Stimulated activated CD4-positive, alpha-beta T cell treated with anti-CD3 and anti-CD28 coated beads, Interleukin-1b, Interleukin-23, amount 100 ng/mL, for 48 hours (primary cell): ENCODE data around the gene SLC9A5.

Experiments used
- DNase-seq: peaks from one replicate; pipeline ENCODE4 v3.0.0-alpha.2; 2020

The SLC9A5 gene

DNA sequence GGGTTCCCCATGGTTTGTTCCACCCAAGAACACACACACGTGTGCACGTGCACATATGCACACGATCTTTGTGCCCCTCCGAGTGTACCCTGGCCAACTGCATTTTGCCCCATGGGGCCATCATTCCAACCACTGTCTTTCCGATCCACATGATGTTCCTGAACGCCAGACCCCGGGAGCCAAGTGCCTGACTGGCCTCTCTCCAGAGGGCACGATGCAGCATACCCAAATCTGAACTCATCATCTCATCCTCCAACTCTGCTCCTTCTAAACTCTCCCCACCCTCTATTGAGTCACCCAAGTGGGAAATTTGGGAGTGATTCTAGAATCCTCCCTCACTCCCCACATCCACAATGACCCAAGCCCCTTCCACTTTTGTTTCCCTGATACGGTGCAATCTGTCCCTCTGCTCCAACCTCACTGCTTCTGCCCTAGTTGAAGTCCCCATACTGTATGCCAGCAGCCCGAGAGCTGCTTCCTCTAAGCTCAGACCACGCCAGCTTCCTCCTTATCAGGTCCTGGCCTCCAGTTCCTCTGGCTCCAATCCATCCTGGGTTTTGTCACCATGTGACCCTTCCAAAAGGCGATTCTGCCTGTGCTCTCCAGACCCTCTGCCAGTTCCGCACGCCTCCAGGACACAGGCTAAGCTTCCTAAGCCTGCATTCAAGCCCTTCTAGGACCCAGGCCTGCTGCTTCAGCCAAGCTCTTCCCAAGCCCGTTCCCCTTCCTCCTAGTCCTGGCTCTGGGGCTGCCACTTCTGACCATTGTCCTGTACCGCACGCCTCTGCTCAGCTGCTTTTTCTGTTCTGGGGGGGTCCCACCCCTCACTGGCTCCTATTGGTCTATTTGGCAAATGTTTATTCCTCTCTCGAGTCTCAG, 31.9 kb upstream of the SLC9A5 start:
- DNase-seq = no peak

DNA sequence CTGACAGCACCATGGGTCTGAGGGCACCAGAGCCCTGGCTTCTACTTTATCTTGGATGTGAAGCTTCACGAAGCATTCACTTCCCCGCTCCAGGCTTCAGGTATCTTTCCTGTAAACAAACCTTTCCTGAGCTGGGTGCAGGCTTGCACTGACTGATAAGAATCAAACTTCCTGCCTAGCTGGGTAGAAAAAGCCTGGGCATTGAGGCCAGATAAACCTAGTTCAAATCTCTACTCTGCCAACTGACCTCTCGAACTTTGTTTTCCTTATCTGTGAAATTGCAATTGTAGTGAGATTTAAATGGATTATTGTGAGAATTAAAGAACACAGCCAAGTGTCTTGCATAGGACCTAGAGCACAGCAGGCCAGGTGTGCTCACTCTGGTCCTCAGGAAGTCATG, 24.8 kb upstream of the SLC9A5 start:
- no peak for DNase-seq

DNA sequence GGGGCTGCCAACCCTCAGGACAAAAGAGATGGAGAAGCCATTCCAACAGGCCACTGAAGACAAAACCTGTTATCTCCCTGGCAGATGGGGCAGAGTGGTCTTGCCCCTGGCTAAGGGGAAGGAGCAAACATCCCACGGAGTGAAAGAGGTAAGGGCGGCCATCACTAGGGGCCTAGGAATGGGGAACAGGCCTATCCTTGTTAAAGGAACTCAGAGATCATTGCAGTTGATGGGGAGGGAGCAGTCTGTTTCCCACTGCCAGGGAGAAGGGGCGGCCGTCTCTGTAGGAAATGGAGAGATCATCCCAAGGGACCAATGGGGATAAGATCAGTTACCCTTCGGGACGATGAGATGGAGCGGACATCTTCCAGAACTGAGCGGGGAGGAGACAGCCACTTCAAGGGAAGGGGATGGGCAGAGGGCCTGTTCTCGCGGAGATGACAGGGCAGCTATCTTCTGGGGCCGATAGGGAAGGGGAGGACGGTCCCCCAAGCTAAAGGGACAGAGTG, 22.4 kb upstream of the SLC9A5 start:
- DNase-seq = no peak

DNA sequence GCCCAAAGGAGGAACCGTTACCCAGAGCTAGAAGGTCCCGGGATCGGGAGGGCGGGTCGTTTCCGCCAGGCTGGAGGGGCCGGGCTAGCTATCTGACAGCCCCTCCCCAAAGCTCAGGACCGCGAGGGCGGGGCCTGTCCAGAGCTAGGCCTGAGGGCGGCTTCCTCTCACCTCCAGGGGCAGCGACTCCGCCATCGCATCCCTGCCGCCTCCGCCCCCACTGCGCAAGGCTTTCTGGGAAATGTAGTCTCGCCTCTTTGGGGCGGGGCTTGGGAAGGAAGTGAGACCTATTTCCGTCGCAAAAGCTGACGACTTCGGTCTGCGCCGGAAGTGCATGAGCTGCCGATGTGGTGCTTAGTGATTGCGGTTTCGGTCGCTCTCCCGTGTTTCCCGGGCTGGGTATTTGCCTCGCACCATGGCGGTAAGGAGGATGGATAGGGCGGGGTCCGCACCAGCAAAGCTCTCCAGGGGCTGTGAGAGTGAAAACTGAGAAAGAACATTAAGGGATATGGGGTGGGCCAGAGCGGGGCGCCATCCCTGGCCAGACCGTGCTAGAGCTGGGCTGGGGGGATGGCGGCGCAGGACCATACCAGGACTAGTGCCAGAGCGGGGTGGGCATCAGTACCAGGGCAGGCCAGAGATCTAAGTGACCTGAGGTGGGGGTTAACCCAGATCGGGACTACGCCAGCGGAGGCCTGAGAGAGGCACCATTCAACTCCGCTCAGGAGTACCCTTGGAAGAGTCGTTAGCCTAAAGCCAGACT, 21.8 kb upstream of the SLC9A5 start, which contains the start of gene TMEM208:
Gene TMEM208, plus strand, starts transcription at position 327 of the 763 bp plus-strand sequence. Its CDS starts 89 bp downstream, at position 416.
- peak; percentile 99 for DNase-seq

DNA sequence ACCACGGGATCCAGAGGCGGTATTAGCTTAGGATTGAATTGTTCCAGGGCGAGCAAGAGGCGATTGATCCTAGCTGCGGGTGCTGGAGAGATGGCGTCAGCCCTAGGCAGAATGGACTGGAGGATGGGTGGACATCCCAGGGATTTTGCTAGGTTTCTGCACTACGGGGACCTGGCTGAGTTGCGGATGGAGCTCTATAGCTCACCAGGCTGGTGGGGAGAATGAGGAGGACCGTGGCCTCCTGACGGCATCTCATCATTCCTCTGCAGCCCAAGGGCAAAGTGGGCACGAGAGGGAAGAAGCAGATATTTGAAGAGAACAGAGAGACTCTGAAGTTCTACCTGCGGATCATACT, 21.2 kb upstream of the SLC9A5 start:
- DNase-seq = no peak

DNA sequence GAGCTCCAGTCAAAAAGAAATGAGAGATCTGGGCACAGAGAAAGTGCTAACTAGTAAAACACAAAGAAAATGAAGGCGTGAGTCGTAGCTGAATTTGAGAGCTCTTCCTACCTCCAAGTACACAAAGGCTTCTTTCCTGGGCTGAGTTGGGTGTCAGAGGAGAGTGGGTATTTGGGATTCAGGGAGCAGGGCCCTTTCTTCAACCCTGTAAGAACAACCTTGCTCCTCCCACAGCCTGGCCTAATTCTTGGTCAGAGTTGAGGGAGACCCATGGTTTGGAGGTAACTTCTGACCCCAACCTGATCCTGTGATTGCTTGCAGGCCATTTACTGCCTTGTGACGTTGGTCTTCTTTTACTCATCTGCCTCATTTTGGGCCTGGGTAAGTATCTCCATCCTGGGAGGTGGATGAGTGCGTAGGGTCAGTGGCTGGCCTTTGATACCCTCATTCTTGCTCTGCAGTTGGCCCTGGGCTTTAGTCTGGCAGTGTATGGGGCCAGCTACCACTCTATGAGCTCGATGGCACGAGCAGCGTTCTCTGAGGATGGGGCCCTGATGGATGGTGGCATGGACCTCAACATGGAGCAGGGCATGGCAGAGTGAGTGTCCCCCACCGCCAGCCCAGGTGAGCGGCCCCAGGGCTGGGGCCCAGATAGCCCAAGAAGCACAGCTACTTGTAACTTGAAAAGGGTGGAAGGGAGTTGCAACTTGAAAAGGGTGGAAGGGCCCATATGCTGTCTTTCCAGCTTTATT, 20.6 kb upstream of the SLC9A5 start:
- DNase-seq = no peak

DNA sequence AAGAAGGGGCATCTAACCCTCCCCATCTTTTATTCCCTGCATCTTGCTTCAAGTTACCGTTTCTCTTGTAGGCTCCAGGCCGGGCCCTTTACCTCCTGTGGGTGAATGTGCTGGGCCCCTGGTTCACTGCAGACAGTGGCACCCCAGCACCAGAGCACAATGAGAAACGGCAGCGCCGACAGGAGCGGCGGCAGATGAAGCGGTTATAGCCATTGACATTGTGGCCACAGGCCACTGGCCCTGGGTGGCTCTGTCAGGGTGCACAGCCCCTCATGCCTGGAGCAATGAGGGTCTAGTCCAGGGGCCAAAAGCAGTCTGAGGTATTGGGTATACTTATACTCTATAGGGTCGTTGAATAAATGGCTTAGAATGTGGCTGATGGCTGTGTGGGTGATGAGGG, 19.9 kb upstream of the SLC9A5 start:
- no peak for DNase-seq

DNA sequence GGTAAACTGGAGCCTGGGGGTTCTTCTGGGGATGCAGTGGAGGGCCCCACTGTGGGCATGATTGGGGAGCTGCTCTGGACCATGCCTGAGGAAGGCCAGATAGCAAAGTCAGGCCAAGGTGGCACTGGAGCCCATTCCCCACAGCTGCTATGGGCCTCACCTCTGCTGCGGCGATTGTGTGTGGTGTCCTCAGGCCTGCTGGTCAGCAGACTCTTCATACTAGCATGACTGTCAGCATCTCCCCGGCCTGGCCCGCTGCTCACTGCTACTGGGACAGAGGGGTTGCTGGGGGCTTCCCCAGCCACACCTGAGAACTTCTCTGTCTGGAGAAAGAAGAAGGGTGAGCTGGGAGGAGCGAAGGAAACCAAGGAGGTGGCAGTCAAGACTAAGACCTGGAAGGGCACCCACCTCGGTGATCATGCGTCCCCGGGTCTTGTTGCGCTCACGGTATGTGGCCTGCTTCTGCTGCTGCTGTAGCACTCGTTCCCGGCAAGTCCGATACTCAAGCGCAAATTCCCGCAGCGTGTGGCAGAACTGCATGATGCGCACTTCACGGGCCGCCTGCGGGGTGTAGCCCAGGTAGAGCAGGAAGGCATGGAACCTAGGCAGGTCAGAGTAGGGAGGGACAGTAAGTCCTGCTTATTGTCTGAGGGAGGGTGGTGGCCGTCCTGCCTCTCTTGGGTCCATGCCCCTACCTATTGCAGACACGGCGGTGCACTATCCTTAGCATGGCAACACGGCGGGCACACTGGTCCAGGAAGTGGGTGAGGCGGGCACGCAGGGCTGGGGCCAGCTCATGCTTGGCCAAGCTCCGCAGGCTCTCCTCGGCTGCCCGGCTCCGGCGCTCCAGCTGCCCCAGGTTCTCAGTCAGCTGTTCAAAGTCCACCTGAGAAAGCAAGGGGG, 18.6 kb upstream of the SLC9A5 start:
- DNase-seq = no peak

DNA sequence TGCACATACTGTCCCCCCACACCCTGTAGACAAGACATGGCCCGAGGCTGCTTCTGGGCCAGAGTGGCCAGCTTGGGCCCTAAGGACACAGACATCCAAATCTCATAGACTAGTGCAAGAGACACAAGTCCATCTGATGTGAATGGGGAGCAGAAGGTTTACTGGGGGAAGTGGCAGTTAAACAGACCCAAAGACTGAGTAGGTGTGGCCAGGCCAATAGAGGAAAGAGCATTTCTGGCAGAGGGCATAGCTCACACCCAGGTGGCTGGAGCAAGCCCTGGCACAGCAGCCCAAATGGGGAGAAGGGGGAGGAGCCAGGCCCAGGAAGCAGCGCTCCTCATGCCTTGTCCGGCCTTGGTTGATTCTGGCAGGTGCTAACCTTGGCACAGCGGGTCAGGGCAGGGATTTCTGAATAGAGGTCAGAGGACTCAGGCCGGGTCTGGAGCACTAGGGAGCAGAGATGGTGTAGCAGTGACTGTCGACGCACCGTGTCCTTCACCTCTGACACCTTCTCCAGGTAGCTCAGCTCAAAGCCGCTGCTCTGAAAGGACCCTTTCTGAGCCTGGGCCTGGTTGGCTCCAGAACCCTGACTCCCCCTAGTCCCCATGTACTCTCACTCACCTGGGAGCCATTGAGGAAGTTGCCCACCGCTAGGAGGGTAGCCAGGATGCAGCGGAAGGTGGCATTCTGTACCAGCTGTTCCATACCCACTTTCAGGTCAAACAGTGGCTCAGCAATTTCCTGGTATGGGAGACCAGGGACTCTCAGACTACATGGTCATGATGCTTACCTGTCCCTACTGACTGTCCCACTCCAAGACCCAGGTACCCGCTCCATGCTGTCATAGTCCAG, 17.7 kb upstream of the SLC9A5 start:
- no peak for DNase-seq

DNA sequence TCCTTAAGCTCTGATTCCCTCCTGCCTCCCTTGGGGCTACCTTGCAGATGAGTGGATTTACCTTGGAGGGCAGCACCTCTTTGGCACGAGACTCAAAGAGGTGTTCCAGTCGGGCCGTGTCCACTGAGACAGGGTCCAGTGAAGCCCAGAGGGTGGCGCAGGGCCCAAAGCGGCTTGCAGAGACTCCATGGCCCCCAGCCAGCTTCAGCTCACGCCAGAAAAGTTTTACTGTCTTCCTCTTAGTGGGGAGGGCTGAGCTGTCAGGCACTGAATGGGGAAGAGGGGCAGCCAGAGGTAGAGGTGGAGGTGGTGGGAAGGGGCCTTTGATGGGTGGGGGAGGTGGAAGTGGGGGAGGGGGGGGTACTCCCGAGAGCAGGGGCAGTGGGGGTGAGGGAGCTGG, 15.2 kb upstream of the SLC9A5 start:
- DNase-seq = no peak

DNA sequence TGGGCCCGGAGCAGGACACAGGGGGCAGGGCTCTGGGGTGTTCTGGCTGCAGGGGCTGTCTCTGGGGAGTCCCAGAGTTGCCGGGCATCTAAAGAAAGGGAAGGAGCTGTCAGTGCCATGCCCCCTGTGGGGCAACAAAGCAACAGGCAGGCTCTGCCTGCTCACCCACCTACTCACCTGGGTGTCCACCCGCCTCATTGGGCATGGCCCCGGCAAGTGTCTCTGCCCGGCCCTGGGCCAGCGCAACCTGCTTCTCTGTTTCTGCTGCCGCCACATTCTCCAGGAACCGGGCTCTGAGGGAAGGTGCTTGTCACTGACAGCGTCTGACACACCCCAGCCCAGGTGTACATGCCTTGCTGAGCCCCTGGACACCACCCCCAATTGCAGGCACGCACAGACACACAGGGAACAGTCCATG, 14.6 kb upstream of the SLC9A5 start:
- DNase-seq = no peak

DNA sequence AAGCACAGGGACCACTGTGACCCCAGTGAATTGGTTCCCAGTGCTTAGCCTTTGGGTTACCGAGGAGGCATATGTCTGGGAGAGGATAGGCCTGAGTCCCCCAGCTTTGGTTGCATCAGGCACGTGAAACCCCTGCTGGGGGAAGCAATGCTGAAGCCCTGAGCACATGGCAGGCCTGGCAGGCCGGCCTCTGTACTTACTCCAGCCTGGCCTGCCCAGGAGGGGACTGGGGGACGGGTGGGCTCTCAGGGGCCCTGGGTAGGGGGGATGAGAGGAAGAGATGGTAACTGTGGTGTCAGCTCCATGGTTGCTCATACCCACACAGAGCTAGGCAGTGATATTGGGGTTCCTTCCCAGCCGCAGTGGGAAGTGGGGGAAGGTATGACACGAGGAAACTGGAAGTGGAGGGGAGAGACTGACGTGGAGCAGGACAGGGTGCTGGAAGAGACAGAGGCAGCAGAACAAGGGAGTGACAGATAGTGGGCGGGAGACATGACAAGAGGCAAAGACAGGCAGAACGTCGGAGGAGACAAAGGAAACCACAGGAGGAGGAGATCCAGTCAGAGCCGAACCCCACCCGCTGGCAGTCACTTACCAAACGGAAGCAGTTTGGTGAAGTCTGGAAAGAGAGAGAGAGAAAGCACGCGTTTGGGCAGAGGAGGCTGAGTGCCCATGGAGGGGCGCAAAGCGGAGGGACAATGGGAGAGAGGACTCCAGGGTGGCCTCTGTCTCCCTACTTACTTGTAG, 12.8 kb upstream of the SLC9A5 start:
- no peak for DNase-seq

DNA sequence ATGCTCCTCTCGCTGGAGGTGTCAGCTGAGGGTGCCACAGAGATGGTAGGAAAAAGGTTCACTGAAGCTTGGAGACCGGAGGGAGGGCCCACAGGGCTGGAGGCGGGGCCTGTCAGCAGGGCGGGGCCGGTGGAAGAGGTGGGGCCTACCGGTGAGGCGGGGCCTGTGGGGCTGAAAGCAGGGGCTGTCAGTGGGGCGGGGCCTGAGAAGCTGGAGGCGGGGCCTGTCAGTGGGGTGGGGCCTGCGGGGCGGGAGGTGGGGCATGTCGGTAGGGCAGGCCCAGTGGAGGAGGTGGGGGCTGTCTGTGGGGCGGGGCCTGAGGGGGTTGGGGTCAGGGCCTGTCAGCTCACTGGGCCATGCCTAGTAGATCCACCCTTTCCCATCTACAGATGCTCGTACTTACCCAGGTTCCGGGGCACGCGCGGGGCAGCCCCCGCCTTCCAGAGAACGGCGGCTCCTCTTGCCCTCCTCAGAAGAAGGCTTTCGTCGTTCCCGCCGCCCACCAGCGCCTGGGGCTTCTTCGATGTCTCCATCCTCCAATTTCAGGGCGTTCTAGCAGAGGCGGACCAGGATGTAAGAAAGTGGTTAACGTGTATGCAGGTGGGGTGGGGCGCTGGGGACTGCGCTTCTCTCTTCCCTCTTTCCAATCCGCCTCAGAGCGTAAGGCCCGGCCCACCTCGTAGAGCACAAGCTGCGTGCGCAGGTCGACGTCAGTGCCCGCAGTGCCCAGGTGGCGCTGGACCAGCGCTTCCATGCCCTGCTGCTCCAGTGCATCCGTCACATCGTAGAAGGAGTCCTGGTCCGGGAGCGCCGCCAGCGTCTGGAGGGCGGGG, 12.0 kb upstream of the SLC9A5 start:
- DNase-seq = peak; percentile 88

DNA sequence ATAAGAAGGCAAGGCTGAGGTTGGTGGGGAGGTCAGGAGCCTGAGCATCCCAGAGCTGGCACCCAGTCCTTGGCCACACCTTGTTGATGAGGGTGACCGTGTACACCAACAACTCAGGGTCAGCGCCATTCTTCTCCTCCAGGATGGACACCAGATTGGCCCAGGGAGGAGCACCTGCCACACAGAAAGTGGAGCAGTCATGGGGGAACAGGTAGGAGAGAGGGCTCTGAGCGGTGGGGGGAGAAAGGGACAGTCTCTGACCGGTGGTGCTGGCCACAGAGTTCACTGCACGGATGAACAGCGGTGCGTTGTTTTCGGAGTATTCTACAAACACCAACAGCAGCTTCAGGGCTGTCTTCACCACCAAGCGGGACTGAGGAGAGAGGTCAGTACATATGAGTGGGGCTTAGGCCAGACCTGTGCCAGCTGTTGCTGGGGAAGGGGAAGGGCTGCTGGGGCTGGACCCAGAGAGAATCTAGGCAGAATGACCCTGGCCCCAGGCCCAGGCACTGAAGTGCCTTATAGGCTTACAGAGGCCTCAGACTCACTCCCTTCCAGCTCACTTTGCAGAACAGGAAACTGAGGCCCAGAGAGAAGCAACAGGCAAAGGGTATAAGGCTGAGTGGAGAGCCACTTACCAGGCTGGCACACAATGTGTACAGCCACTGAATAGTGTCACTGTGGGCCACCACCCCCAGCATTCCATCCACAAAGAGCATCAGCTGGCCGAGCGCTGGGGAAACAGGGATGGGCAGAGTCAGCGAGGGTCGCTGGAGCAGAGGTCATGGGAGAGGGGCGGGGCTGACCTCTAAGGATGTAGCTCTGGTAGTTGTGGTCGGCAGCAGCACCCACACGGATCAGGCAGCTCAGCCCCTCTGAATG, 11.1 kb upstream of the SLC9A5 start:
- no peak for DNase-seq

DNA sequence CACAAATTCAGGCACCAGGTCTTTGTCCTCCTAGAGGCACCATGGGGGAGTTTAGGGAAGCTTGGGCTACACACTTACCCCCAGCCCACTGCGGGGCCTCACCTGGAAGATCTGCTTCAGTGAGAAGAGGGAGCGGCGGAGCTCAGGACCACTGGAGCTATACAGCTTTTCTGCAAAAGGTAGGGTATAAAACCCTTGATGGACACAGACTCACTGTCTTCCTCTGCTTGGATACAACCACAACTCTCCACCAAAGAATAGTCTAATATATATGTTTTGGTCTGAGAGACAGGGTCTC, 10.6 kb upstream of the SLC9A5 start:
- DNase-seq = no peak

DNA sequence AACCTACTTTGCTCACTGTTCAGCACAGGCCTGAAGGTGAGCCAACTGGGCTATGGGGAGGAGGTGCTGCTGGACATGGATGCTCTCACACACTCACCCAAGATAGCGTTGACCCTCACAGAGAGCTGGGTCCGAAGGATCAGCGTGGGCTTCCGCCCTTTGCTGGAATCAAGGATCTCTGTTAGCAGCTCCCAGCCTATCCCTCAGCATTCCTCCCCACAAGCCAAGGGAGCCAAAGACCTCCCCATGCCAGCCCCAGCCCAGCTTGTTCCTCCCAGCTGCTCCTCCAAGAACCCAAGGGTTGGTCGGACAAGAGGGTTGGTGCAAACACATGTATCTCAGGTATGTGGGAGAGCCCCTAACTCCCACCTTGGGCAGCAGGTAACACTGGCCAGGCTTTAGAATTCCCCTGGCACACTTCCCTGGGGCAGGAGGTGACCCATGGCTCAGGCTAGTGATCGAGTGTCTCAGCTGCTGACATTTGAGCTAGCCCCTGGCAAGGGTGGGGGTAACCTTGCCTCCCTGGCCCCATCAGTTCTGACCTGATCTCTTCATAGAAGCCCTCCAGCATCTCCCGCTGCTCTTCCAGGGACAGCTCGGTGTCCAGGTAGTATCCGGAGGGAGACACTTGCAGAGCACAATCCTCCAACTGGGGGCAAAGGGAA, 9.8 kb upstream of the SLC9A5 start:
- DNase-seq = no peak

DNA sequence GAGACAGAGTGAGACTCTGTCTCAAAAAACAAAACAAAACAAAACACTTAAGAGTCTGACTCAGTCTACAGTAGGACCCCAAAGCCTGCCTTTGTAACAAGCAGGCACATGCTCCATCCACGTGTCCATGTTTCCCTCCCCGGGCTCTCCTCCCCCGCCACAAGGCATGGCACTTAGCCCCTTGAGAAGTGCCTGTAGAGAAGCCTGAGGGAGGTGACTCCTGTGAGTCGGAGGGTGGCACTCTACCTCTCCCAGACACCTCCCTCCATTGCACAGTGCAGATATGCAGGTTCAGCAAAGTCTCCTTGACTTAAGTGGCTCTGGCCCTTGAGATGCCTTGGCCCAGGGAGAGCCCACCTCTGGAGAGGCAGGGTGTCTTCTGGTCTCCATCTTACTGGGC, 8.3 kb upstream of the SLC9A5 start:
- no peak for DNase-seq
